AG04449 (cell line): ENCODE measurements around the gene DNTT.

Experiments used
- CTCF ChIA-PET: fragments of 350-600 bp; formaldehyde crosslinking; extraction: SDS; loops from one replicate; lab custom pipeline; 2021; ENCODE audit warnings: antibody characterized with exemption; lab: Yijun Ruan, JAX
- POLR2A ChIA-PET: fragments of 400-600, 350-600 bp; formaldehyde crosslinking; extraction: SDS; loops from one replicate; lab custom pipeline; 2020; ENCODE audit warnings: antibody characterized with exemption, inconsistent platforms; lab: Yijun Ruan, JAX
- DNase-seq: peaks from one replicate; pipeline ENCODE4 v3.0.0-alpha.2; 2010; ENCODE audit warnings: low read depth, low spot score
- H3K4me3 ChIP-seq: 2 replicates; pipeline ENCODE4 v1.5.1; 2011; ENCODE audit warnings: low read depth, mild to moderate bottlenecking, control low read depth, low read length
- CTCF ChIP-seq: IDR thresholded peaks from one replicate; pipeline ENCODE4 v1.5.1; 2011; ENCODE audit warnings: mild to moderate bottlenecking, moderate library complexity, low read length, control low read depth, inconsistent platforms; ENCODE audit not compliant: insufficient read depth; ENCODE audit errors: missing control alignments

Gene DNTT

GRCh38 chr10:96384506-96384905 lies 80.3 kb downstream of the DNTT start:
- TF ChIP-seq CTCF: no peak
- DNase-seq: no peak
- POLR2A ChIA-PET: no interaction called here
- no peak overlapping the region for H3K4me3 ChIP-seq
- CTCF ChIA-PET: interaction anchor here (0.7 to 5.4 kb wide), 7 partner anchors 8 to 129 kb away, joined by 3 to 44 read pairs (median 17); partner anchors contain the start of gene TLL2

GRCh38 chr10:96387161-96387560 lies 82.9 kb downstream of the DNTT start:
- ChIA-PET CTCF (interaction anchor here (2.6 to 5.4 kb wide), 4 partner anchors 8 to 124 kb away, joined by 17 to 44 read pairs (median 20); no protein-coding TSS in a partner anchor), POLR2A (no interaction called here)
- H3K4me3 ChIP-seq: no peak overlapping the region
- DNase-seq: no peak
- TF ChIP-seq CTCF: no peak

GRCh38 chr10:96387601-96388000 lies 83.4 kb downstream of the DNTT start:
- DNase-seq: no peak
- no peak overlapping the region for H3K4me3 ChIP-seq
- ChIA-PET CTCF (interaction anchor here (3.1 to 5.1 kb wide), 3 partner anchors 11 to 123 kb away, joined by 15 to 44 read pairs (median 18); no protein-coding TSS in a partner anchor), POLR2A (no interaction called here)
- TF ChIP-seq CTCF: no peak
